Heart left ventricle (tissue), 16 donors: Measurements from ENCODE around the gene DUOXA1. TPM values are rescaled to one million over a fixed set of nuclear protein-coding genes. Genes with fewer than 3 reads are reported as not detected.

ENCODE experiments used
- ATAC-seq, 4 donors: fragments of 200-7000 bp; cut with Tn5 transposase; one replicate each; pipeline ENCODE4 v1.9.1; 2020 to 2022; ENCODE audit warnings: moderate library complexity in 4 of 4, mild to moderate bottlenecking in 3 of 4, moderate number of reproducible peaks in 1 of 4
- DNase-seq, 5 donors: peaks; one replicate each; pipeline ENCODE4 v3.0.0-alpha.2; 2020
- H3K27ac ChIP-seq, 12 donors: fragments of 200-600 bp; sonication (generic) in 4 of 12; one replicate each; pipeline versions ENCODE4 v1.5.0 to v1.8.0; 2016 to 2022; ENCODE audit warnings: mild to moderate bottlenecking in 2 of 12
- H3K27me3 ChIP-seq, 9 donors: fragments of 200-600 bp; sonication (generic) in 2 of 9; one replicate each; pipeline versions ENCODE4 v1.5.1 to v1.8.0; 2016 to 2022; ENCODE audit warnings: mild to moderate bottlenecking in 3 of 9
- H3K36me3 ChIP-seq, 9 donors: fragments of 200-600 bp; sonication (generic) in 2 of 9; one replicate each; pipeline versions ENCODE4 v1.5.0 to v1.8.0; 2018 to 2022; ENCODE audit warnings: mild to moderate bottlenecking in 2 of 9
- H3K4me1 ChIP-seq, 12 donors: fragments of 200-600 bp; sonication (generic) in 4 of 12; one replicate each; pipeline versions ENCODE4 v1.5.0 to v1.8.0; 2016 to 2022; ENCODE audit warnings: mild to moderate bottlenecking in 3 of 12
- H3K4me3 ChIP-seq, 12 donors: fragments of 200-600 bp; sonication (generic) in 4 of 12; one replicate each; pipeline versions ENCODE4 v1.5.0 to v1.8.0; 2017 to 2022; ENCODE audit warnings: mild to moderate bottlenecking in 9 of 12, moderate library complexity in 4 of 12
- H3K9me3 ChIP-seq, 12 donors: fragments of 200-600 bp; sonication (generic) in 4 of 12; one replicate each; pipeline versions ENCODE4 v1.5.0 to v1.8.0; 2016 to 2022; ENCODE audit warnings: mild to moderate bottlenecking in 1 of 12
- CTCF ChIP-seq, 12 donors: fragments of 200-600 bp; sonication (generic) in 4 of 12; IDR thresholded peaks; one replicate each; pipeline versions ENCODE4 v1.5.0 to v1.8.0; 2018 to 2022; ENCODE audit warnings: antibody characterized with exemption in 12 of 12, mild to moderate bottlenecking in 5 of 12
- POLR2A ChIP-seq, 2 donors: fragments of 450-650 bp; IDR thresholded peaks; one replicate each; pipeline ENCODE4 v1.6.1; 2017; ENCODE audit warnings: antibody characterized with exemption in 2 of 2, mild to moderate bottlenecking in 2 of 2, moderate library complexity in 2 of 2
- WGBS, 4 donors: extraction: QIAGEN DNeasy Blood & Tissue Kit in 2 of 4; methylation state at CpG; one replicate each; pipeline versions ENCODE4 v1.1.5 to v1.1.7; 2013 to 2018; 5-methylcytosine and 5-hydroxymethylcytosine counted together
- intact Hi-C, 10 donors: fragments of 100-400 bp; cut with DNase I; formaldehyde crosslinking; loops; one replicate each; pipeline versions ENCODE4 v1.11.1 to v1.14.2; 2022
- polyA plus RNA-seq, 2 donors: library from polyadenylated mRNA; stranded (reverse); fragments of 200-250 nt; gene quantifications; one replicate each; pipeline ENCODE4 v1.2.3, GENCODE V29; 2013
- total RNA-seq, 9 donors: library from RNA; depleted of rRNA in 2 of 9; stranded (reverse); fragments of >200 nt in 2 of 9; fragmentation: NEBNext Ultra II Directional in 3 of 9; extraction: Animal tissue kit (Norgen Biotek cat#: 25700) in 3 of 9; gene quantifications; one replicate each; pipeline versions ENCODE4 v1.1.0 to v1.2.4, GENCODE V29; 2016 to 2023
- donor health status: ischemic (EF 13 %, LVEDD 7.1; RV severe dilation, severe dysfunction).
- donor health status: healthy with polysubstance abuse.
- donor health status: DM: no; HTN: yes; CAD: no.
- donor health status: DM: no; HTN: no; CAD: no.
- donor health status: ischemic (EF 25% LVEDD 6.9; RV normal size, moderate dysfunction).
- donor health status: ischemic (EF 25% LVEDD 5.7; RV mildly dilated, moderate dysfunction).
- donor health status: healthy.
- donor health status: DM: yes; HTN: yes; CAD: no.
- donor health status: ischemic (EF 35%, LVEDD 5.7; RV mildly dilated, moderate dysfunction).
- donor health status: nonischemic (EF 11% LVEDD 7.7; RV severe dilation, severe dysfunction).
- donor health status: DM: yes; HTN: yes; CAD: no.
- donor health status: PGD.
- donor health status: ischemic (EF 29% LVEDD 5.4; RV normal size, mild dysfunction).
- donor health status: nonischemic (EF 23%, LVEDD 6.1; RV moderate dilation, normal function).

Gene DUOXA1
- total and polyA plus RNA-seq, 11 donors, result 0.11 to 1.3 (median 0.31) TPM; not detected in 3

GRCh38 chr15:45116482-45117307, 13.0 kb downstream of the DUOXA1 start:
- peak overlapping the region in 2 of 12 donors; percentile 10 to 16 for H3K4me3 ChIP-seq
- intact Hi-C loops, result loop anchor here in 5 of 10 donors (5.0 to 10.0 kb wide), 7 partner anchors 52 to 152 kb away; no protein-coding TSS in a partner anchor
- DNase-seq, result no peak
- H3K27me3 ChIP-seq, result peaks cover 42 to 93% (median 67%) of the 10 kb centered on the region in 9 donors
- ATAC-seq, result no peak
- TF ChIP-seq CTCF (IDR thresholded peaks at IDR 0.05) (no peak), POLR2A (IDR thresholded peaks at IDR 0.05) (no peak)
- peaks cover 3 to 44% (median 21%) of the 10 kb centered on the region in 12 donors for H3K4me1 ChIP-seq
- H3K36me3 ChIP-seq, result no peaks in the 10 kb centered on the region
- no peaks in the 10 kb centered on the region for H3K9me3 ChIP-seq
- 21 to 36% (median 25%) methylated on average over 42 to 65 of the region's 65 CpGs for WGBS, 4 donors
- no peak overlapping the region for H3K27ac ChIP-seq

- intact Hi-C loops, result loop anchor here in 5 of 10 donors (5.0 to 10.0 kb wide), 7 partner anchors 51 to 151 kb away; no protein-coding TSS in a partner anchor
- 41 to 48% (median 45%) methylated on average over 19 of the region's 19 CpGs for WGBS, 4 donors
- Histone ChIP-seq H3K4me3 (no peak overlapping the region), H3K27me3 (peaks cover 47 to 91% (median 68%) of the 10 kb centered on the region in 9 donors), H3K9me3 (no peaks in the 10 kb centered on the region), H3K4me1 (peaks cover 3 to 48% (median 21%) of the 10 kb centered on the region in 12 donors), H3K36me3 (no peaks in the 10 kb centered on the region), H3K27ac (no peak overlapping the region)
- no peak for ATAC-seq
- no peak for TF ChIP-seq POLR2A (IDR thresholded peaks at IDR 0.05)
- TF ChIP-seq CTCF (IDR thresholded peaks at IDR 0.05), result no peak
- DNase-seq, result no peak
These were observed 13.6 kb downstream of the DUOXA1 start for GRCh38 chr15:45116006-45116481.

- WGBS, 4 donors, result 52 to 64% (median 60%) methylated on average over 7 of the region's 7 CpGs
These were observed 14.3 kb downstream of the DUOXA1 start for GRCh38 chr15:45115312-45115820.

More at GRCh38 chr15:45115312-45115820, 14.3 kb downstream of the DUOXA1 start:
- Histone ChIP-seq H3K27ac (no peak overlapping the region), H3K9me3 (no peaks in the 10 kb centered on the region), H3K36me3 (no peaks in the 10 kb centered on the region), H3K4me3 (no peak overlapping the region), H3K4me1 (peaks cover 3 to 48% (median 21%) of the 10 kb centered on the region in 12 donors), H3K27me3 (peaks cover 47 to 87% (median 65%) of the 10 kb centered on the region in 9 donors)
- DNase-seq (no peak), ATAC-seq (no peak)
- TF ChIP-seq POLR2A (IDR thresholded peaks at IDR 0.05) (no peak), CTCF (IDR thresholded peaks at IDR 0.05) (no peak)
- intact Hi-C loops, result loop anchor here in 5 of 10 donors (5.0 to 10.0 kb wide), 7 partner anchors 51 to 151 kb away; no protein-coding TSS in a partner anchor
